Activated CD8-positive, alpha-beta T cell treated with anti-CD3 and anti-CD28 coated beads for 36 hours (primary cell): Measurements from ENCODE around the gene MPND. TPM values are rescaled to one million over a fixed set of nuclear protein-coding genes. Genes with fewer than 3 reads are reported as not detected.
A peak's percentile ranks its signal among the peaks of the same experiment; 100 is the strongest.
"Not testable (repeated sequence)": the region's sequence is repeated elsewhere in the genome, so short reads cannot be mapped to it uniquely, and the experiment has no call there.

Source experiments
- ATAC-seq: fragments of 200-7000 bp; cut with Tn5 transposase; one replicate; pipeline ENCODE4 v1.10.0; 2021; ENCODE audit warnings: mild to moderate bottlenecking, moderate library complexity
- CTCF ChIA-PET: fragments of 350-600 bp; sonication (Branson Sonifier 250); formaldehyde crosslinking; loops from one replicate; lab custom pipeline; 2021; ENCODE audit warnings: antibody characterized with exemption; lab: Charles Lee
- POLR2A ChIA-PET: fragments of 350-600 bp; sonication (Branson Sonifier 250); formaldehyde crosslinking; loops from one replicate; lab custom pipeline; 2021; ENCODE audit warnings: antibody characterized with exemption; lab: Charles Lee
- DNase-seq: peaks from one replicate; pipeline ENCODE4 v3.0.0-alpha.2; 2020
- H3K27ac Mint-ChIP-seq: one replicate; pipeline ENCODE4 v1.8.0; 2021; ENCODE audit warnings: mild to moderate bottlenecking, mixed read lengths
- H3K27me3 Mint-ChIP-seq: one replicate; pipeline ENCODE4 v1.8.0; 2021; ENCODE audit warnings: mixed read lengths
- H3K36me3 Mint-ChIP-seq: one replicate; pipeline ENCODE4 v1.8.0; 2021; ENCODE audit warnings: low read depth, mixed read lengths
- H3K4me1 Mint-ChIP-seq: one replicate; pipeline ENCODE4 v1.8.0; 2021; ENCODE audit warnings: low read depth, mixed read lengths
- H3K4me3 Mint-ChIP-seq: one replicate; pipeline ENCODE4 v1.8.0; 2021; ENCODE audit warnings: mild to moderate bottlenecking, moderate library complexity, mixed read lengths
- H3K9me3 Mint-ChIP-seq: one replicate; pipeline ENCODE4 v1.8.0; 2021; ENCODE audit warnings: mixed read lengths
- intact Hi-C: fragments of 100-400 bp; cut with micrococcal nuclease; formaldehyde crosslinking; loops from one replicate; pipeline ENCODE4 v1.10.0; 2022
- total RNA-seq, 2 experiments: library from RNA; stranded (reverse); gene quantifications; one replicate each; pipeline ENCODE4 v1.2.3, GENCODE V29; 2021
- TF ChIP-seq, protein P1 (sequence below): fragments of 200-600 bp; IDR thresholded peaks from one replicate; pipeline ENCODE4 v1.8.0; 2022; ENCODE audit warnings: antibody characterized with exemption, mild to moderate bottlenecking

The MPND gene
- total RNA-seq, 2 experiments from 2014 or later, result 15.5 to 16.6 TPM

DNA sequence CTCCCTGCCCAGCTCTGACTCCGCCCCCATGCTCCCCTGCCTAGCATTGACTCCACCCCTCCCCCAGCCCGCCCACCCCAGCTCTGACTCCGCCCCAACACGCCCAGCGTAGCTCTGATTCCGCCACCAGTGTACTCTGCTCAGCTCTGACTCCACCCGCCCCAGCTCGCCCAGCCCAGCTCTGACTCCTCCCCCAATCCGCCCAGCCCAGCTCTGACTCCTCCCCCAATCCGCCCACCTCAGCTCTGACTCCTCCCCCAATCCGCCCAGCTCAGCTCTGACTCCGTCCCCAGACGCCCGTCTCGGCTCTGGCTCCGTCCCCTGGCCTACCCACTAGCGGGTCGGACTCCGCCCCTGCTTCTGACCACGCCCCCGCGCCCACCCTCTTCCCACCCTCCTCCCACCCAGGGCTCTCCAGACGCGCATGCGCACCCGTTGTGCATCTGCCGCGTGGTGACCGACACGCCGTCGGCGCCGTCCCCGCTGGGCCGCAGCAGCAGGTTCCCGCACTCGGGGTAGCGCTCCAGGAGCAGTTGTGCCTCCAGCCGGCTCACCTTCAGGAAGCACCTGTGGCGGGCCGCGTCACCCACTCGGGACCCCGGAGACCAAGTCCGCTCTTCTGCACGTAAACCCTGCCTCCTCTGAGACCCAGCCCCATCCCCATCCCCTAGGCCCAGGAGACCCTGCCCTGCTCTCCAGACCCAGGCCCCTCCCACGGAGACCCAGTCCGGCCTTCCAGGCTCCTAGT is 14.9 kb upstream of the MPND start:
- no peaks in the 10 kb centered on the region for H3K27me3 Mint-ChIP-seq
- CTCF ChIA-PET, result interaction anchor here (0.9 to 1.1 kb wide), 3 partner anchors 15 to 60 kb away, joined by 3 to 6 read pairs (median 5); partner anchors contain the start of gene MPND
- POLR2A ChIA-PET, result interaction anchor here (0.7 to 1.6 kb wide), 5 partner anchors 9 to 74 kb away, joined by 3 to 5 read pairs (median 3); partner anchors contain the start of gene CHAF1A

DNA sequence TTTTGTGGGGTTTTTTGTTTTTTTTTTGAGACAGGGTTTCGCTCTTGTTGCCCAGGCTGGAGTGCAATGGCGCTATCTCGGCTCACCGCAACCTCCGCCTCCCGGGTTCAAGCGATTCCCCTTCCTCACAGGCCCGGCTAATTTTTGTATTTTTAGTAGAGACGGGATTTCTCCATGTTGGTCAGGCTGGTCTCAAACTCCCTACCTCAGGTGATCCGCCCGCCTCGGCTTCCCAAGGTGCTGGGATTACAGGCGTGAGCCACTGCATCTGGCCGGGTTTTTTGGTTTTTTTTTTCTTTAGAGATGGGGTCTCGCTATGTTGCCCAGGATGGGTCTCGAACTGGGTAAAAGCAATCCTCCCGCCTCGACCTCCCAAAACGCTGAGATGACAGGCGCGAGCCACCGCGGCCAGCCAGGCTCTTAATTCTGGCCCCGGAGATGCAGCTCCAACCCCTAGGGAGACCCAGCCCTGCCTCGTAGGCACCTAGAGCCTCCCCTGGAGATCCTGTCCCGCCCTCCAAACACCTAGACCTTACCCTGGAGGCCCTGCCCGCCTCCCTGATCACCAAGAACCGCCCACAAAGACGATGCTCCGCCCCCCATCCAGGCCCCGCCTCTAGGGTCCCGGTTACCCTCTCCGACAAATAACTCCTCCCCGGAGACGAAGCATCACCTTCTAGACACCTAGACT is 14.2 kb upstream of the MPND start:
- ATAC-seq, H3K27me3 Mint-ChIP-seq, intact Hi-C loops, CTCF ChIA-PET, H3K9me3 Mint-ChIP-seq: not testable (repeated sequence)
- DNase-seq, result peak; percentile 67
- Mint-ChIP-seq H3K4me3 (peak overlapping the region; percentile 93), H3K4me1 (peaks cover 26% of the 10 kb centered on the region), H3K27ac (peak overlapping the region; percentile 92), H3K36me3 (peaks cover 19% of the 10 kb centered on the region)
- POLR2A ChIA-PET, result interaction anchor here (0.6 to 1.6 kb wide), 4 partner anchors 9 to 29 kb away, joined by 3 to 4 read pairs (median 4); partner anchors contain the start of gene STAP2

More for the DNA sequence above, 14.9 kb upstream of the MPND start:
- peaks cover 16% of the 10 kb centered on the region for H3K36me3 Mint-ChIP-seq
- H3K4me1 Mint-ChIP-seq, result peaks cover 26% of the 10 kb centered on the region
- TF ChIP-seq, protein P1, sequence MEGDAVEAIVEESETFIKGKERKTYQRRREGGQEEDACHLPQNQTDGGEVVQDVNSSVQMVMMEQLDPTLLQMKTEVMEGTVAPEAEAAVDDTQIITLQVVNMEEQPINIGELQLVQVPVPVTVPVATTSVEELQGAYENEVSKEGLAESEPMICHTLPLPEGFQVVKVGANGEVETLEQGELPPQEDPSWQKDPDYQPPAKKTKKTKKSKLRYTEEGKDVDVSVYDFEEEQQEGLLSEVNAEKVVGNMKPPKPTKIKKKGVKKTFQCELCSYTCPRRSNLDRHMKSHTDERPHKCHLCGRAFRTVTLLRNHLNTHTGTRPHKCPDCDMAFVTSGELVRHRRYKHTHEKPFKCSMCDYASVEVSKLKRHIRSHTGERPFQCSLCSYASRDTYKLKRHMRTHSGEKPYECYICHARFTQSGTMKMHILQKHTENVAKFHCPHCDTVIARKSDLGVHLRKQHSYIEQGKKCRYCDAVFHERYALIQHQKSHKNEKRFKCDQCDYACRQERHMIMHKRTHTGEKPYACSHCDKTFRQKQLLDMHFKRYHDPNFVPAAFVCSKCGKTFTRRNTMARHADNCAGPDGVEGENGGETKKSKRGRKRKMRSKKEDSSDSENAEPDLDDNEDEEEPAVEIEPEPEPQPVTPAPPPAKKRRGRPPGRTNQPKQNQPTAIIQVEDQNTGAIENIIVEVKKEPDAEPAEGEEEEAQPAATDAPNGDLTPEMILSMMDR, result no peak
- peaks cover 1% of the 10 kb centered on the region for H3K9me3 Mint-ChIP-seq
- intact Hi-C loops, result no loop called here
- H3K27ac Mint-ChIP-seq, result peak overlapping the region; percentile 92
- peak overlapping the region; percentile 93 for H3K4me3 Mint-ChIP-seq
- ATAC-seq (peak; percentile 90), DNase-seq (peak; percentile 96)

DNA sequence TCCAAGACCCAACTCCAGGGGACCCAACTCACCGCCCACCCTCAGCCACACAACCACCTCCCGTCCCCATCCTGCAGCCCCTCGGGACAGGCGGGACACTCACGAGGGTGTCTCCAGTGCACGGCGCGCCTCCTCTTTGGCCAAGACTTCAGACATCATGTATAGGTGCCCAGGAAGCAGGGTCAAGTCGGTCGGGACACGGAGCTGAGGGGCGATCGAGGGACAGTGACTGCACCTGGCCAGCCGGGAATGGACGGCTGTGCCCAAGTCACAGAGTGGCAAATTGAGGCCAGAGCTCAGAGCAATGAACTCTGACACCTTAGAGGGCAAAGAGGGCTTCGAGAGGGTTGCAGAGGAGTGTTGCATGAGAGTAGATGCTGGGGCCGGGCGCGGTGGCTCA is 13.5 kb upstream of the MPND start:
- Mint-ChIP-seq H3K27me3 (no peaks in the 10 kb centered on the region), H3K4me3 (peak overlapping the region; percentile 93), H3K27ac (peak overlapping the region; percentile 38), H3K4me1 (peaks cover 26% of the 10 kb centered on the region), H3K9me3 (peaks cover 2% of the 10 kb centered on the region), H3K36me3 (peaks cover 26% of the 10 kb centered on the region)
- ATAC-seq (no peak), DNase-seq (no peak)
- intact Hi-C loops, result no loop called here
- ChIA-PET CTCF (interaction anchor here (1.7 kb wide), 1 partner anchor 63 kb away, joined by 6 read pairs; no protein-coding TSS in a partner anchor), POLR2A (interaction anchor here (0.6 to 1.8 kb wide), 5 partner anchors 8 to 30 kb away, joined by 3 to 10 read pairs (median 4); partner anchors contain the start of gene STAP2)
- TF ChIP-seq, protein P1, result no peak

DNA sequence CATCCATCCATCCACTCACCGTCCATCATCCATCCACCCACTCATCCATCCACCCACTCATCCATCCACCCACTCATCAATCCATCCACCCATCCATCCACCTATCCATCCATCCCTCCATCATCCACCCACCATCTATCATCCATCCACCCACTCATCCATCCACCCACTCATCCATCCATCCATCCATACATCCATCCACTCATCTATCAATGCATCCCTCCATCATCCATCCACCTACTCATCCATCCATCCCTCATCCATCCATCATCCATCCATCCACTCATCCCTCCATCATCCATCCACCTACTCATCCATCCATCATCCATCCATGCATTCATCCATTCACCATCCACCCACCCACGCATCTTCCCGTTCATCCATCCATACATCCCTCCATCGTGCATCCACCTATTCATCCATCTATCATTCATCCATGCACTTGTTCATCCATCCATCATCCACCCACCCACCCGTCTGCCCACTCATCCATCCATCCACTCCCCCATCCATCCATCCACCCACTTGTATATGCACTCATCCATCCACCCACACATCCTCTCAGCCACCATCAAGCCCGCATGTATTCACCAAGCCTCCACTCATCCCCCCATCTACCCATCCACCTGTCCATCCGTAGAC is 8.3 kb upstream of the MPND start:
- ChIA-PET CTCF (no interaction called here), POLR2A (interaction anchor here (1.0 to 1.3 kb wide), 2 partner anchors 11 to 27 kb away, joined by 3 read pairs; no protein-coding TSS in a partner anchor)
- intact Hi-C loops, result no loop called here
- no peak overlapping the region for H3K27ac Mint-ChIP-seq
- no peak for DNase-seq
- no peak overlapping the region for H3K4me3 Mint-ChIP-seq
- TF ChIP-seq, protein P1, result no peak
- no peak for ATAC-seq
- H3K36me3 Mint-ChIP-seq, result peaks cover 20% of the 10 kb centered on the region
- no peaks in the 10 kb centered on the region for H3K27me3 Mint-ChIP-seq
- peaks cover 12% of the 10 kb centered on the region for H3K4me1 Mint-ChIP-seq
- H3K9me3 Mint-ChIP-seq, result peaks cover 5% of the 10 kb centered on the region

DNA sequence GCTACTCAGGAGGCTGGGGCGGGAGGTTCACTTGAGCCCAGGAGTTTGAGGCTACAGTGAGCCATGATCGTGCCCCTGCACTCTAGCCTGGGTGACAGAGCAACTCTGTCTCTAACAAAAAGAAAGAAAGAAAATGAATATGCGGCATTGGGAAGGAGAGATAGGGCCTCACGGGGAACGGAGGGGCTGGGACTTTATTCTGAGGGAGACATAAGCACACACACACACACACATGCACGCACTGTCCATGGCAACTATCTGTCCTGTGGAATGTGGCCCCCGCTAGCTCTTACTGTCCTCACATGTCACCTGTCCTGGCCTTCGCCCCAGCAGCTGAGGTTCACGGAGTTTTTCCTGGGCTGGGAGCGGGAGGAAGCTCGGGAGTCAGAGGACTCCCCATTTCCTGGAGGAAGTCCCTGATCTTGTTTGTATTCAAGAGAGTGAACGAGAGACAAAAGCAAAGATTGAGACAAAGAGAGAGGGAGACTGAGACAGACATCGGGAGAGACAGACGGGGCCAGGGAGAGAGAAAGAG is 5.4 kb upstream of the MPND start:
- intact Hi-C loops, result no loop called here
- peak overlapping the region; percentile 84 for H3K27ac Mint-ChIP-seq
- peaks cover 15% of the 10 kb centered on the region for H3K4me1 Mint-ChIP-seq
- peaks cover 19% of the 10 kb centered on the region for H3K36me3 Mint-ChIP-seq
- no peaks in the 10 kb centered on the region for H3K27me3 Mint-ChIP-seq
- ChIA-PET POLR2A (interaction anchor here (0.7 to 1.6 kb wide), 6 partner anchors 8 to 576 kb away, joined by 3 to 4 read pairs (median 3); partner anchors contain the start of gene MRPL54), CTCF (interaction anchor here (0.7 to 3.6 kb wide), 3 partner anchors 15 to 71 kb away, joined by 3 to 14 read pairs (median 11); no protein-coding TSS in a partner anchor)
- TF ChIP-seq, protein P1, result no peak
- DNase-seq, result no peak
- peak overlapping the region; percentile 79 for H3K4me3 Mint-ChIP-seq
- no peak for ATAC-seq
- H3K9me3 Mint-ChIP-seq, result peaks cover 5% of the 10 kb centered on the region
